ENCODE measurements around the gene CMTM4. TPM values are rescaled to one million over a fixed set of nuclear protein-coding genes. Genes with fewer than 3 reads are reported as not detected.

Gene CMTM4
- total RNA-seq, 1 experiment from 2014 or later = 110 TPM

DNA sequence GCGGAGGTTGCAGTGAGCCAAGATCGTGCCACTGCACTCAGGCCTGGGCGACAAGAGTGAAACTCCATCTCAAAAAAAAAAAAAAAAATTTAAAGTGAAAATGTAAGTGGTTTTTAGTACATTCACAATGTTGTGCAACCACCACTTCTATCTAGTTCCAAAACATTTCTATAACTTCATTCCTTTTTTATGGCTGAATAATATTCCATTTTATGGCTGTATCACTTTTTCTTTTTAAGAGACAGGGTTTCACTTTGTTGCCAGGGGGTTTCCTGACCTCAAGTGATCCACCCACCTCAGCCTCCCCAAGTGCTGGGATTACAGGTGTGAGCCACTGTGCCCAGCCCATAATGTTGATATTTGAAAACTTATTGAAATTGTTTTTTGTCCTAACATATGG is 103.7 kb downstream of the CMTM4 start:
- BruUV-seq (replicated peaks) = no TSS peak
- peaks cover 7% of the 10 kb centered on the region for H3K4me1 Mint-ChIP-seq (ENCODE audit: low read depth, unreplicated experiment)
- peaks cover 4% of the 10 kb centered on the region for H3K36me3 Mint-ChIP-seq (ENCODE audit: insufficient read depth, unreplicated experiment)
- no peak overlapping the region for H3K4me3 Mint-ChIP-seq (ENCODE audit: low read depth, unreplicated experiment)
- CTCF ChIA-PET = no interaction called here
- DNase-seq = no peak
- H3K9me3 Mint-ChIP-seq (ENCODE audit: low read depth, unreplicated experiment) = no peaks in the 10 kb centered on the region
- H3K27ac Mint-ChIP-seq (ENCODE audit: unreplicated experiment) = no peak overlapping the region
- no peaks in the 10 kb centered on the region for H3K27me3 Mint-ChIP-seq (ENCODE audit: unreplicated experiment)
- TF ChIP-seq, protein P1, sequence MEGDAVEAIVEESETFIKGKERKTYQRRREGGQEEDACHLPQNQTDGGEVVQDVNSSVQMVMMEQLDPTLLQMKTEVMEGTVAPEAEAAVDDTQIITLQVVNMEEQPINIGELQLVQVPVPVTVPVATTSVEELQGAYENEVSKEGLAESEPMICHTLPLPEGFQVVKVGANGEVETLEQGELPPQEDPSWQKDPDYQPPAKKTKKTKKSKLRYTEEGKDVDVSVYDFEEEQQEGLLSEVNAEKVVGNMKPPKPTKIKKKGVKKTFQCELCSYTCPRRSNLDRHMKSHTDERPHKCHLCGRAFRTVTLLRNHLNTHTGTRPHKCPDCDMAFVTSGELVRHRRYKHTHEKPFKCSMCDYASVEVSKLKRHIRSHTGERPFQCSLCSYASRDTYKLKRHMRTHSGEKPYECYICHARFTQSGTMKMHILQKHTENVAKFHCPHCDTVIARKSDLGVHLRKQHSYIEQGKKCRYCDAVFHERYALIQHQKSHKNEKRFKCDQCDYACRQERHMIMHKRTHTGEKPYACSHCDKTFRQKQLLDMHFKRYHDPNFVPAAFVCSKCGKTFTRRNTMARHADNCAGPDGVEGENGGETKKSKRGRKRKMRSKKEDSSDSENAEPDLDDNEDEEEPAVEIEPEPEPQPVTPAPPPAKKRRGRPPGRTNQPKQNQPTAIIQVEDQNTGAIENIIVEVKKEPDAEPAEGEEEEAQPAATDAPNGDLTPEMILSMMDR (IDR thresholded peaks at IDR 0.05; ENCODE audit: unreplicated experiment) = no peak
- intact Hi-C loops (cut with micrococcal nuclease; ENCODE audit: unreplicated experiment) = no loop called here

DNA sequence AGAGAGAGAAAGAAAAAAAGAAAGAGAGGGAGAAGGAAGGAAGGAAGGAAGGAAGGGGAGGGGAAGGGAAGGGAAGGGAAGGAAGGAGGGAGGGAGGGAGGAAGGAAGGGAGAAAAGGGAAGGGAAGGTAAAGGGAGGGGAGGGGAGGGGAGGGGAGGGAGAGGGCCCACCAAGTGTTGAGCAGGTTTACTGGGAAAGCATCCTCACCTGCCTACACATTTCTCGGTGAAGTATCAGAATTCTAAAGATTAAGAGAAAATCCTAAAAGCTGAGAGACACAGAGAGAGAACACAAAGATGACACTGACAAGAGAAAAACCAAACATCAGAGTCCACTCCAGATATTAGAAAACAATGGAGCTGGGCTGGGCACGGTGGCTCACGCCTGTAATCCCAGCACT is 104.3 kb downstream of the CMTM4 start:
- intact Hi-C loops (cut with micrococcal nuclease; ENCODE audit: unreplicated experiment) = no loop called here
- H3K4me3 Mint-ChIP-seq (ENCODE audit: low read depth, unreplicated experiment) = no peak overlapping the region
- H3K4me1 Mint-ChIP-seq (ENCODE audit: low read depth, unreplicated experiment) = peaks cover 7% of the 10 kb centered on the region
- no peak overlapping the region for H3K27ac Mint-ChIP-seq (ENCODE audit: unreplicated experiment)
- BruUV-seq (replicated peaks) = no TSS peak
- CTCF ChIA-PET = no interaction called here
- TF ChIP-seq, protein P1 (IDR thresholded peaks at IDR 0.05; ENCODE audit: unreplicated experiment) = no peak
- no peaks in the 10 kb centered on the region for H3K27me3 Mint-ChIP-seq (ENCODE audit: unreplicated experiment)
- H3K9me3 Mint-ChIP-seq (ENCODE audit: low read depth, unreplicated experiment) = no peaks in the 10 kb centered on the region
- H3K36me3 Mint-ChIP-seq (ENCODE audit: insufficient read depth, unreplicated experiment) = peaks cover 4% of the 10 kb centered on the region
- no peak for DNase-seq

DNA sequence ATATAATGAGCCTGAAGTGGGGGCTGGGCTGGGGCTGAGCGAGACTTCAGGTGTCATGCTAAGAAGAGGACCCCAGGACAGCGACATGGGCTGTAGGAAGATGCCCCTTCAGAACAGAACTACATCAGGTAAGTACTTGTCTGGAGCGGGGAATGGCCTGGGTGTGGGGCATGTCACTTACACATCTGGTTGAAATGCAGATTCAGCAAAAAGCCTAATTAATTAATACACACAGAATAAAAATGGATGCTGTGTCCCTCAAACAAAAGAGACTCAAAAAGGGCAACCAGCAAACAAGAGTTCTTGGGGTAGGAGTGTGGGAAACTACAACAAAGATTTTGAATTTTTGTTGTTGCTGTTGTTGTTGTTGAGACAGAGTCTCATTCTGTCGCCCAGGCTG is 105.5 kb downstream of the CMTM4 start:
- Mint-ChIP-seq H3K27me3 (ENCODE audit: unreplicated experiment) (no peaks in the 10 kb centered on the region), H3K27ac (ENCODE audit: unreplicated experiment) (no peak overlapping the region), H3K9me3 (ENCODE audit: low read depth, unreplicated experiment) (no peaks in the 10 kb centered on the region), H3K36me3 (ENCODE audit: insufficient read depth, unreplicated experiment) (peaks cover 4% of the 10 kb centered on the region), H3K4me1 (ENCODE audit: low read depth, unreplicated experiment) (peaks cover 7% of the 10 kb centered on the region), H3K4me3 (ENCODE audit: low read depth, unreplicated experiment) (no peak overlapping the region)
- DNase-seq = no peak
- CTCF ChIA-PET = interaction anchor here (2.0 kb wide), 1 partner anchor 184 kb away, joined by 8 read pairs; no protein-coding TSS in a partner anchor
- intact Hi-C loops (cut with micrococcal nuclease; ENCODE audit: unreplicated experiment) = no loop called here
- no TSS peak for BruUV-seq (replicated peaks)
- TF ChIP-seq, protein P1 (IDR thresholded peaks at IDR 0.05; ENCODE audit: unreplicated experiment) = no peak

DNA sequence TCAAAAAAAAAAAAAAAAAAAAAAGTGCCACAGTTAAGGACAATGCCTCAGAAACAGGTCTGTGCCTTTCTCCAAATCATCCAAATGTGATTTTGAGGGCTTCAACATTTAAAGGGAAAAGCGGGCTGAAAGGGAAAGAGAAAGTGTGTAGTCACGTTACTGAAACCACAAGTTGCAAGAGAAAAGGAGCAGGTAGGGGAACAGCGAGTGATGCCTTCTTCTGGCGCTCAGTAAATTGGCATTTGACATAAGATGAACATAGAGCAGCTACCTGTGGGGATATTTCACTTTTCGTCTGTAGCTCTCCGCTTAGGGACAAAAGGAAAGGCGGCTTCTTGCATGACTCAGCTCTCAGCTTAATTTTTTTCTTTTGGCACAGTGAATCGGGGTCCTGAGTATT is 106.2 kb downstream of the CMTM4 start:
- TF ChIP-seq, protein P1 (IDR thresholded peaks at IDR 0.05; ENCODE audit: unreplicated experiment) = no peak
- BruUV-seq (replicated peaks) = no TSS peak
- Mint-ChIP-seq H3K9me3 (ENCODE audit: low read depth, unreplicated experiment) (no peaks in the 10 kb centered on the region), H3K27me3 (ENCODE audit: unreplicated experiment) (no peaks in the 10 kb centered on the region), H3K4me1 (ENCODE audit: low read depth, unreplicated experiment) (peaks cover 7% of the 10 kb centered on the region), H3K27ac (ENCODE audit: unreplicated experiment) (no peak overlapping the region), H3K4me3 (ENCODE audit: low read depth, unreplicated experiment) (no peak overlapping the region), H3K36me3 (ENCODE audit: insufficient read depth, unreplicated experiment) (peaks cover 4% of the 10 kb centered on the region)
- DNase-seq = no peak
- CTCF ChIA-PET = interaction anchor here (0.7 to 2.0 kb wide), 3 partner anchors 26 to 266 kb away, joined by 4 to 8 read pairs (median 4); no protein-coding TSS in a partner anchor
- intact Hi-C loops (cut with micrococcal nuclease; ENCODE audit: unreplicated experiment) = no loop called here

Measured in Calu3 (cell line).